Frontal cortex (tissue), 4 donors: ENCODE results near the gene PML. TPM values are rescaled to one million over a fixed set of nuclear protein-coding genes. Genes with fewer than 3 reads are reported as not detected.
A peak's percentile ranks its signal among the peaks of the same experiment; 100 is the strongest.

Experiments
- DNase-seq, 2 donors: peaks; one replicate each; pipeline ENCODE4 v3.0.0; 2012; ENCODE audit warnings: low spot score in 2 of 2
- FAIRE-seq: peaks from 2 replicates; lab custom pipeline; 2012; peaks lifted over from hg19 to GRCh38; lab: Jason Lieb, UNC
- total RNA-seq: library from RNA; depleted of rRNA; stranded (reverse); fragments of >200 nt; gene quantifications from one replicate; pipeline ENCODE4 v1.2.3, GENCODE V29; 2014
- donor health status: control.
- donor health status: control.
- donor health status: control.

Gene PML, protein sequence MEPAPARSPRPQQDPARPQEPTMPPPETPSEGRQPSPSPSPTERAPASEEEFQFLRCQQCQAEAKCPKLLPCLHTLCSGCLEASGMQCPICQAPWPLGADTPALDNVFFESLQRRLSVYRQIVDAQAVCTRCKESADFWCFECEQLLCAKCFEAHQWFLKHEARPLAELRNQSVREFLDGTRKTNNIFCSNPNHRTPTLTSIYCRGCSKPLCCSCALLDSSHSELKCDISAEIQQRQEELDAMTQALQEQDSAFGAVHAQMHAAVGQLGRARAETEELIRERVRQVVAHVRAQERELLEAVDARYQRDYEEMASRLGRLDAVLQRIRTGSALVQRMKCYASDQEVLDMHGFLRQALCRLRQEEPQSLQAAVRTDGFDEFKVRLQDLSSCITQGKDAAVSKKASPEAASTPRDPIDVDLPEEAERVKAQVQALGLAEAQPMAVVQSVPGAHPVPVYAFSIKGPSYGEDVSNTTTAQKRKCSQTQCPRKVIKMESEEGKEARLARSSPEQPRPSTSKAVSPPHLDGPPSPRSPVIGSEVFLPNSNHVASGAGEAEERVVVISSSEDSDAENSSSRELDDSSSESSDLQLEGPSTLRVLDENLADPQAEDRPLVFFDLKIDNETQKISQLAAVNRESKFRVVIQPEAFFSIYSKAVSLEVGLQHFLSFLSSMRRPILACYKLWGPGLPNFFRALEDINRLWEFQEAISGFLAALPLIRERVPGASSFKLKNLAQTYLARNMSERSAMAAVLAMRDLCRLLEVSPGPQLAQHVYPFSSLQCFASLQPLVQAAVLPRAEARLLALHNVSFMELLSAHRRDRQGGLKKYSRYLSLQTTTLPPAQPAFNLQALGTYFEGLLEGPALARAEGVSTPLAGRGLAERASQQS
- total RNA-seq: 3.7 TPM

DNA sequence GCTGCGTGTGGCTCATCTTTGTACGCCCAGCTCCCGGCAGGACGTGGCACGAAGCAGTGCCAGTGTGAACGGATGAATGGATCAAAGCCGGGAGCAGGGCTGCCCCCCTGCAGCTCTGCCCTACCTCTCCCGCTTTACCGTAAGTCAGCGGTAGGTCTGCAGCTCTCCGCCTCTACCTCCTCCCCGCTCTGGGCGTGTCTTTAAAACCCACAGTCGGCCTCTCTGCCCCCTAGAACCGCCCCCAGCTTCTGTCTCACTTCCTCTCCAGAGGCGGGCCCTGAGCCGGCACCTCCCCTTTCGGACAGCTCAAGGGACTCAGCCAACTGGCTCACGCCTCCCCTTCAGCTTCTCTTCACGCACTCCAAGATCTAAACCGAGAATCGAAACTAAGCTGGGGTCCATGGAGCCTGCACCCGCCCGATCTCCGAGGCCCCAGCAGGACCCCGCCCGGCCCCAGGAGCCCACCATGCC, at the start of gene PML:
Gene PML (plus strand): TSS at position 304 of the 471 bp plus-strand sequence. CDS start 97 bp downstream, at position 401.
- DNase-seq: peak; percentile 92 to 95
- no peak for FAIRE-seq

DNA sequence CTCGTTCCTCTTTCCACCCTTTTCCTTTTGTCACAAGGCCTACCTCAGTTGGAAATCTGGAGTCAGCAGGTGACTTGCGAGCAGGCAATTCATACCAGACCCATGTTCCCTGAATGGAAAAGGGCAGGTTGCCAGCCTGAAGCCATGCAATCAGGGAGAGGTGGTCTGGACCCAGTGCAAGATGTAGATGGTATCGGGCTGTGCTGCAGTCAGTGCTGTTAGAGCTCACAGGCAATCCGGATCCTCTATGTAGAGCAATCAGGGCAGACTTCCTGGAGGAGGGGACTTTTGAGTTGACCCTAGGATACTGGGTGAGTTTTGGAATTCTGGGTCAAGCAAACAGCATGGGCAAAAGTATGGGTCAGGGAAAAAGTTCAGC, 49.4 kb upstream of the PML start:
- no peak for DNase-seq
- FAIRE-seq: no peak

DNA sequence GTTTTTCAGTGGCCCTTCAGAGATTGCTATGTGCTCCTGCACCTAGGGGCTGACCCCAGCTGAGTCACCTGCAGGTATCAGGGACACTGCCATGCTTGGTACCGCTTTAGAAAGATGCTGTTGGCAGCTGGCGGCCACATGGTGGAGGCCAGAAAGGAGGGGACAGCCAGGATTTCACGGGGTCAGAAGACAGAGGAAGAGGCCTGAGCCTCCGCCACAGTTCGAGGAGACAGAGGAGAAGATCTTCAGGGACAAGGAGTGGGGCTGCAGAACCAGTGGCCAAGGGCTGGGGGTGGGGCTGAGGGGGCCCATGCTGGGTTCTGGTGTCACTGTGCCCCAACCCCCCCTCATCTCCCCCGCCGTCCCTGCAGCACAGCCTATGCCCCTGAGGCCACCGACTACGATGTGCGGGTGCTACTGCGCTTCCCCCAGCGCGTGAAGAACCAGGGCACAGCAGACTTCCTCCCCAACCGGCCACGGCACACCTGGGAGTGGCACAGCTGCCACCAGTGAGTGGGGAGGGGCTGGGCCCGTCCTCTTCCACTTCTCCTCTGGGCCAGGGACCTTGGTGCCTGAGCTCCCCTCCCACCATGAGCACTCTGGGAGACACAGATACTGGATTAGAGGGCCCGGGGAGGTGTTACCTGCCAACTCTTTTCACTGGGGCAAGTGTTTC, 48.3 kb upstream of the PML start:
- FAIRE-seq (no peak), DNase-seq (no peak)

DNA sequence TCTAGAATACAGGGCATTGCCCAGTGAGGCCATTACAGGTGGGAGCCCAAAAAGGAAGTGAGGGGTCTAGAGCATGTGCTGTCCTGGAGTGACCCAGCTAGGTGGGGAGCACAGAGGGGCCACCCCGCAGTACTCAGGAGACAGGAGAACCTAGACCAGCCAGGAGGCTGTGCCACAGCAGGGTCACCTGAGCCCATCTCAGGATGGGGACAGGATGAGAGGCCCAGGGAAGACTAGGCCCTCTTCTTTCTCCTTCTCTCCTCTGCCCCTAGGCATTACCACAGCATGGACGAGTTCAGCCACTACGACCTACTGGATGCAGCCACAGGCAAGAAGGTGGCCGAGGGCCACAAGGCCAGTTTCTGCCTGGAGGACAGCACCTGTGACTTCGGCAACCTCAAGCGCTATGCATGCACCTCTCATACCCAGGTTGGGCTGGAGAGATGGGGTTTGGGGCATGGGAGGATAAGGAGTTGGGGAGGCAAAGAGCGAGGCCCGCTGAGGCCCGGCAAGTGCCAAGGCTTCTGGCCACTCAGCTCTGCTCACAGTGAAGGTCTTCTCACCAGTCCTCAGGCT, 47.6 kb upstream of the PML start:
- no peak for DNase-seq
- FAIRE-seq: no peak

DNA sequence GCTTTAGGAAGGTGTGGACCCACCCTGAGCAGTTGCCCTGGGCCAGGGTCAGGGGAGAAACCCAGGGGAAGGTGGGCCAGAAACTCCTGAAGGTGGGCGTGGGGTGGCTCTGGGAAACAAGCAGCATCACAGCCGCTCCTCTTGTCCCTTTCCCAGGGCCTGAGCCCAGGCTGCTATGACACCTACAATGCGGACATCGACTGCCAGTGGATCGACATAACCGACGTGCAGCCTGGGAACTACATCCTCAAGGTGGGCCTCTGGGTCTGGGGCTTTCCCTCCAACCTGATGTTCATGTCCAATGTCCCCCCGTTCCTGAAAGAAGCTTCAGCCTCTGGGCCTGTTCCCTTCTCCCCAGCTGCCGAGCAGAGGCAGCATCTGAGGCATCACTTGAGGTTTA, 46.9 kb upstream of the PML start:
- DNase-seq (no peak), FAIRE-seq (no peak)

DNA sequence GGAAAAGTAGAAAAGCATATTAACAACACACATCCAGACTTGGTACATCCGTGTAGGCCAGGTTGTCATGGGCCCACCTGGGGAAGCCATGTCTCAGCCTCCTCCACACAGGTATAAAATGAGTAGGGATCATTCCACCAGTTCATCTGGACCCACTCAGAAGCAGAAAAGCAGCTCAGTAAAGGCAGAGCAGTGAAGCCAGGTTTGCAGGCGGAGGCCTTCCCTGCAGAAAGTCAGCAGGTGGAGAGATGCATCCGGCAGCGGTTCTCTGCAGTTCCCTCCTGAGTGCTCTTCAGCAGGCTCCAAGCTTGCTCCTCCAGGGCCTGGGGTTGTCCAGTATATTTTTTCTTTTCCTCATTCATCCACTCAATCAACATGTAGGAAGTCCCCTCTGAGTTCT, 46.1 kb upstream of the PML start:
- no peak for DNase-seq
- FAIRE-seq: no peak

DNA sequence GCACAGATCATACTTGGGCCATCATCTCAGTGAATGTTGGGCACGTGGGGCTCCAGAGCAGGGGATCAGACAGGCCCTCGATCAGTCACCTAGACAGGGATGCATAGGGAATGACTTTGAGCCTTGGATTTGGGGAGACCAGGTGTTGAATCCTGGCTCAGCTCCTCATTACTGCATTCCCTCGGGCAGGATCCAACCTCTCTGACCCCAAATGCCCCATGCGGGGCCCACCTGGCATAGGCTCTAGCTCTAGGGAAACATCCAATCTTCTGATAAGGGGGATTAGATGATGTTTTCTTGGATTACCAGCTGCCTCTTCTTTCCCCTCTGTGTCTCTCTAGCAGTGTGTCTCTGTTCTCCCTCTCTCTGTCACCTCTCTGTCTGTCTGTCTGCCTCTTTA, 45.5 kb upstream of the PML start:
- no peak for DNase-seq
- no peak for FAIRE-seq

- FAIRE-seq (no peak), DNase-seq (no peak)
Measured at GRCh38 chr15:73949496-73949895, 45.0 kb upstream of the PML start.

- DNase-seq (no peak), FAIRE-seq (no peak)
Measured at GRCh38 chr15:73950479-73950830, 44.1 kb upstream of the PML start.

GRCh38 chr15:73950831-73951561, 43.5 kb upstream of the PML start:
- DNase-seq: peak; percentile 77 to 94
- FAIRE-seq: no peak

- DNase-seq: no peak
- FAIRE-seq: no peak
Measured at GRCh38 chr15:73951601-73952000, 42.9 kb upstream of the PML start.

DNA sequence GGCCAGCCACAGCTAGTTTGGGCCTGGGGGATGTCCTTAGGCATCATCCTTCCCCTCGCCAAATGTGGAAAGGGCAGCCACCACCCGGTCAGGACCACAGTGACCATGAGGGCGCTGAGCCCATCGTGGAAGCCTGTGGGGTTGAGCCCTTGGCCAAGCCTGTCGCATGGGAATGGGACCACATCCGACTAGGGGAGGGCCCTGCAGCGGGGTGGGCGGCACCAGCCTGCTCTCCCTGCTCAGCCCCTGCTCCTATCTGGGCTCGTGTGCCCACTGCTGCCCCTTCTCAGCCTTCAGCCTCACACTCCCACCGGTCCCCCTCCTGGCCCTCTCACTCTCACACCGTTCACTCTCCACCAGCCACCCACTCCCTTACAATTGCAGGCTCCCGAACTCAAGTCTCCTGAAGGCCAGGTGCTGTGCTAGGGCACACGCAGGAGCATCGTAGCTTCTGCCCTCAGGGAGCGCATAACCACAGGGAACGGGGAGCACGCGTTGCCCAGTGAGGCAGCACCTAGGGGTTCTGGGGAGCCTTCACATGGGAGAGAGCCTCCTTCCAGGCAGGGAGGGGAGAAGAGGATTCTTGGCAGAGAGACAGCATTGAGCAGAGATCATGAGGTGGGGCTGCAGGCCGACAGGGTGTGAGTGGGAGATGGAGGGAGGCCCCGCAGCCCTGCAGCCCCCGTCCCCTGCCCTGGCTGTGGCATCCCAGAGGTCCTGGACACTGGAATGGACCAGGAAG, 42.2 kb upstream of the PML start:
- no peak for FAIRE-seq
- DNase-seq: no peak

DNA sequence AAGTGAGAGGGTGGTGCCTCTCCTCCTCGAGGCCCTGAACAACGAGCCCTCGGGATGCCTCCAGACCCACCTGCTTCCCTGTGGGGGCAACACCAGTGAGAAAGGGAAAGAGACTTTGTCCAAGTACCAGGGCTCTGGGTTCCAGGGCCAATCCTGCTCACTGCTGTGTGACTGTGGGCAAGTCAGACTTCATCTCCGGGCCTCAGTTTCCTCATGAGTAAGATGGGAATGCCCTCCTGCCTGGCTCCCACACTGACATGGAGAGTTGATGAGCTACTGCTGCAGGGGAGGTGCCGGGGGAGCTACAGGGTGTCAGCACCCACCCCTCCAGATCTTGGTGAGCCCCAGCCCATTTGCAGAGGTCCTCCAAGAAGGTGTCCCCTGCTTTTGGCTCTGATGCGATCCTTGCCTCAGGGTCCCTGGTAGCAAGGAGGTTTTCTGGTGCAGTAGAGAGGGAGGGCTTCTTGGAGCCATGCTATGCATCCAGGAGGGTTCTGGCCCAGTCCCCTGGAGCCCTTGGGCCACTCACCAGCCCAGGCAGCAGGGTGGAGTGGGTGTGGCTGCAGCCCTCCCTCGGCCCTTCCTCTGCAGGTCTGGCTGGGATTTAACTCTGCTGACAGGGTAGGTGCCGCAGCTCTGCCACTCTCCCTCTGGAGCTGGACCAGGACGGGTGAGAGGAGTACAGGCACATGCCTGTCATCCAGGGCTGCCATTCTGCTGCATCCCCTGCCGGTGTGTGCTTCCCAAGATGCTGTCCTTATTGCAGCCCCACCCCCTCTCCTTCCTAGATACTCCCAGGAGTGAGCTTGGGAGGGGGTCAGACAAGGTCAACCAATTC, 41.4 kb upstream of the PML start:
- DNase-seq (no peak), FAIRE-seq (no peak)

DNA sequence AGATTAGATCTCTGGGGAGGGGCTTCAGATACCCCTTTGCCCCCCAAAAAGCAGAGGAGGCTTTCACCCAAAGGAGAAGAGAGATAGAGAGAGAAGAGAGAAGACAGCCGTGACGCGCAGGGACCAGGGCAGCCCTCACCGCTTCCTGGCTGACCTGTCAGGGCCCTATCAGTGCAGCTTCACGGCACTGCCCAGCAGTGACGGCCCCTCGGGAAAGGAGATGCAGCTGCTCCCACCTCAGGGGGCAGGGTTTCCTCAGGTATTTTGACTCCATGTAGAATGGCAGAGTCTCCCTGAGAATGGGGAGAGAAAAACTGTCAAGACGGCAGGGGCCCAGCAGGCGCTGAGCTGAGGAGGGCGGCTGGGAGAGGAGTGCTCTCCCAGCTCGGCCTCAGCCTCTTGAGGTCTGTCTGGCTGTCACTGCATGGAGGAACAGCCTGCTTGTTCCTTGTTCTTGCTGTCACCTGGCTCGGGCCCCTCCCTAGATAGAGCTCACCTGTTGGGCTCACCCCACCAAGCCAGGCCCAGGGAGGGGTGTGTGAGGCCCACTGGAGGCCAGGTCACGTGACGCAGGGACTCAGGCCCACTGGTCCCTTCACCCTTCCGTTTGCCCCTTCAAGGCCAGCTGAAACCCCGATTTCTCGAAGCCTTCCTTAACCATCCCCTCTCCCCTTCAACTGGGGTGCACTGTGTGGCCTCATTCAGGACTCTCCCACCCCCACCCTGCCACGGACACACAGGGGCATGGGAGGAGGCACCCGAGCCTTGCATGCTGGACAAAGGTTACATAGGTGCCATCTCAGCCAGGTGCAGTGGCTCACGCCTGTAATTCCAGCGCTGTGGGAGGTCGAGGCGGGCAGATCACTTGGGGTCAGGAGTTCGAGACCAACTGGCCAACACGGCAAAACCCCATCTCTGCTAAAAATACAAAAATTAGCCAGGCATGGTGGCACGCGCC, 40.0 kb upstream of the PML start:
- DNase-seq (no peak), FAIRE-seq (no peak)

GRCh38 chr15:73955326-73955725, 39.2 kb upstream of the PML start:
- no peak for FAIRE-seq

GRCh38 chr15:73955861-73956742, 38.4 kb upstream of the PML start:
- DNase-seq: no peak

More at GRCh38 chr15:73955326-73955725, 39.2 kb upstream of the PML start:
- no peak for DNase-seq

More at GRCh38 chr15:73955861-73956742, 38.4 kb upstream of the PML start:
- FAIRE-seq: no peak
